ENCODE data around the gene KIF2C. TPM values are rescaled to one million over a fixed set of nuclear protein-coding genes. Genes with fewer than 3 reads are reported as not detected.

Gene KIF2C
- total RNA-seq, 2 experiments from 2014 or later: 140 to 159 TPM

- ChIA-PET POLR2A (interaction anchor here (0.6 to 4.4 kb wide), 10 partner anchors 8 to 825 kb away, joined by 3 to 20 read pairs (median 4); partner anchors contain the start of genes PLK3, RNU5D-1, RPS8 and UROD), CTCF (ENCODE audit: unreplicated experiment) (interaction anchor here (0.6 to 2.5 kb wide), 4 partner anchors 25 to 151 kb away, joined by 4 to 19 read pairs (median 10); no protein-coding TSS in a partner anchor)
- Histone ChIP-seq H2AFZ (ENCODE audit: low read length) (peak overlapping the region; percentile 42; the same call in 1 of the 2 replicates), H3K9me3 (ENCODE audit: low read length) (no peaks in the 10 kb centered on the region), H3K4me2 (ENCODE audit: low read length) (peak overlapping the region; percentile 66), H3K4me1 (ENCODE audit: insufficient read depth, low read length, poor library complexity, severe bottlenecking) (peaks cover 36% of the 10 kb centered on the region), H3K79me2 (ENCODE audit: insufficient read depth, low read depth, low read length) (peaks cover 5% of the 10 kb centered on the region; the same call in 1 of the 2 replicates), H4K20me1 (ENCODE audit: insufficient read depth, low read length) (no peaks in the 10 kb centered on the region), H3K27ac (ENCODE audit: low read depth, low read length, poor library complexity, severe bottlenecking) (peak overlapping the region; percentile 61), H3K4me3 (ENCODE audit: low read depth, low read length, poor library complexity, severe bottlenecking) (peak overlapping the region; percentile 61), H3K36me3 (ENCODE audit: insufficient read depth, low read length) (peaks cover 39% of the 10 kb centered on the region), H3K9me2 (ENCODE audit: insufficient read depth, low read length) (no peaks in the 10 kb centered on the region)
- TF ChIP-seq CTCF (conservative IDR thresholded peaks at IDR 0.05; ENCODE audit: low read length) (0 out of 2 replicates have a peak, but pooled peaks have one; percentile 29), EZH2phosphoT487 (IDR thresholded peaks at IDR 0.05; ENCODE audit: borderline replicate concordance, low read depth, low read length) (no peak)
- intact Hi-C loops (cut with micrococcal nuclease; ENCODE audit: unreplicated experiment): loop anchor here (1.0 kb wide), 1 partner anchor 36 kb away; no protein-coding TSS in a partner anchor
- TSS peak; percentile 72 for BruUV-seq (replicated peaks)
- DNase-seq (ENCODE audit: low spot score): no peak
Observed at GRCh38 chr1:44783697-44784093, 44.1 kb downstream of the KIF2C start.

- peaks cover 35% of the 10 kb centered on the region for H3K4me1 ChIP-seq (ENCODE audit: insufficient read depth, low read length, poor library complexity, severe bottlenecking)
- intact Hi-C loops (cut with micrococcal nuclease; ENCODE audit: unreplicated experiment): loop anchor here (1.0 kb wide), 1 partner anchor 35 kb away; no protein-coding TSS in a partner anchor
- no peaks in the 10 kb centered on the region for H3K79me2 ChIP-seq (ENCODE audit: insufficient read depth, low read depth, low read length)
- H4K20me1 ChIP-seq (ENCODE audit: insufficient read depth, low read length): no peaks in the 10 kb centered on the region
- H3K9me3 ChIP-seq (ENCODE audit: low read length): no peaks in the 10 kb centered on the region
- H3K4me3 ChIP-seq (ENCODE audit: low read depth, low read length, poor library complexity, severe bottlenecking): peak overlapping the region; percentile 61
- H3K36me3 ChIP-seq (ENCODE audit: insufficient read depth, low read length): peaks cover 32% of the 10 kb centered on the region
- ChIA-PET CTCF (ENCODE audit: unreplicated experiment) (interaction anchor here (0.6 to 2.5 kb wide), 5 partner anchors 8 to 152 kb away, joined by 4 to 19 read pairs (median 9); no protein-coding TSS in a partner anchor), POLR2A (interaction anchor here (0.6 to 4.4 kb wide), 10 partner anchors 9 to 824 kb away, joined by 3 to 20 read pairs (median 4); partner anchors contain the start of genes PLK3, RNU5D-1, RPS8 and UROD)
- no TSS peak for BruUV-seq (replicated peaks)
- peak overlapping the region; percentile 66 for H3K4me2 ChIP-seq (ENCODE audit: low read length)
- H3K27ac ChIP-seq (ENCODE audit: low read depth, low read length, poor library complexity, severe bottlenecking): peak overlapping the region; percentile 61
- TF ChIP-seq EZH2phosphoT487 (IDR thresholded peaks at IDR 0.05; ENCODE audit: borderline replicate concordance, low read depth, low read length): no peak
- peak; percentile 70 for TF ChIP-seq CTCF (conservative IDR thresholded peaks at IDR 0.05; ENCODE audit: low read length)
- DNase-seq (ENCODE audit: low spot score): peak; percentile 68
- H3K9me2 ChIP-seq (ENCODE audit: insufficient read depth, low read length): no peaks in the 10 kb centered on the region
- H2AFZ ChIP-seq (ENCODE audit: low read length): peak overlapping the region; percentile 93; the same call in 1 of the 2 replicates
Observed at GRCh38 chr1:44784094-44785028, 44.7 kb downstream of the KIF2C start.

Measured in OCI-LY7 (cell line).